A549 (cell line): ENCODE measurements around the gene C3orf18.

Experiments used
- FOXS1 ChIP-seq: fragments of 250-450 bp; sonication (Bioruptor Pico); IDR thresholded peaks from 2 replicates; pipeline ENCODE4 v1.5.0; 2020; ENCODE audit warnings: mild to moderate bottlenecking, moderate library complexity
- HMGXB4 ChIP-seq: fragments of 250-450 bp; sonication (Bioruptor Pico); IDR thresholded peaks from 2 replicates; pipeline ENCODE4 v1.5.0; 2021; ENCODE audit warnings: mild to moderate bottlenecking, moderate library complexity, borderline replicate concordance
- KDM1A ChIP-seq: fragments of 200-600 bp; sonication (generic); IDR thresholded peaks from 2 replicates; pipeline ENCODE4 v1.6.1; 2016; ENCODE audit warnings: low read depth, mild to moderate bottlenecking
- MYC ChIP-seq: IDR thresholded peaks from 2 replicates; pipeline ENCODE4 v1.6.1; 2012; ENCODE audit warnings: mild to moderate bottlenecking, inconsistent platforms, low read length, improper control_type of control experiment, borderline replicate concordance
- NR3C1 ChIP-seq: fragments of >200 bp; sonication (Bioruptor Twin); formaldehyde crosslinking; IDR thresholded peaks from 3 replicates; pipeline ENCODE4 v1.6.1; 2017
- POLR2A ChIP-seq: IDR thresholded peaks from 2 replicates; pipeline ENCODE4 v1.6.1; 2012; ENCODE audit warnings: mild to moderate bottlenecking, low read length
- REST ChIP-seq: fragments of 200-600 bp; sonication (generic); IDR thresholded peaks from 2 replicates; pipeline ENCODE4 v1.6.1; 2016; ENCODE audit warnings: antibody characterized with exemption, mild to moderate bottlenecking, moderate library complexity
- SMC3 ChIP-seq: fragments of >200 bp; sonication (Bioruptor Twin); formaldehyde crosslinking; IDR thresholded peaks from 3 replicates; pipeline ENCODE4 v1.6.1; 2018; ENCODE audit warnings: inconsistent platforms
- USF2 ChIP-seq: fragments of 450-650 bp; IDR thresholded peaks from 2 replicates; pipeline ENCODE4 v1.6.1; 2014; ENCODE audit warnings: antibody characterized with exemption
- TF ChIP-seq, protein P1 (sequence below): IDR thresholded peaks from 2 replicates; pipeline ENCODE4 v1.6.1; 2012
- TF ChIP-seq, protein P2 (sequence below): fragments of >200 bp; sonication (Bioruptor Twin); formaldehyde crosslinking; IDR thresholded peaks from 3 replicates; pipeline ENCODE4 v1.5.1; 2016
- TF ChIP-seq, protein P3 (sequence below): IDR thresholded peaks from 2 replicates; pipeline ENCODE4 v1.6.1; 2012; ENCODE audit warnings: low read depth, borderline replicate concordance

- TF ChIP-seq KDM1A (no peak), REST (no peak), FOXS1 (CRISPR knock-in tag) (no peak), HMGXB4 (no peak), USF2 (no peak), POLR2A (no peak), SMC3 (no peak), MYC (no peak), NR3C1 (no peak)
- TF ChIP-seq, protein P1, sequence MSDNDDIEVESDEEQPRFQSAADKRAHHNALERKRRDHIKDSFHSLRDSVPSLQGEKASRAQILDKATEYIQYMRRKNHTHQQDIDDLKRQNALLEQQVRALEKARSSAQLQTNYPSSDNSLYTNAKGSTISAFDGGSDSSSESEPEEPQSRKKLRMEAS: no peak
- TF ChIP-seq, protein P2, sequence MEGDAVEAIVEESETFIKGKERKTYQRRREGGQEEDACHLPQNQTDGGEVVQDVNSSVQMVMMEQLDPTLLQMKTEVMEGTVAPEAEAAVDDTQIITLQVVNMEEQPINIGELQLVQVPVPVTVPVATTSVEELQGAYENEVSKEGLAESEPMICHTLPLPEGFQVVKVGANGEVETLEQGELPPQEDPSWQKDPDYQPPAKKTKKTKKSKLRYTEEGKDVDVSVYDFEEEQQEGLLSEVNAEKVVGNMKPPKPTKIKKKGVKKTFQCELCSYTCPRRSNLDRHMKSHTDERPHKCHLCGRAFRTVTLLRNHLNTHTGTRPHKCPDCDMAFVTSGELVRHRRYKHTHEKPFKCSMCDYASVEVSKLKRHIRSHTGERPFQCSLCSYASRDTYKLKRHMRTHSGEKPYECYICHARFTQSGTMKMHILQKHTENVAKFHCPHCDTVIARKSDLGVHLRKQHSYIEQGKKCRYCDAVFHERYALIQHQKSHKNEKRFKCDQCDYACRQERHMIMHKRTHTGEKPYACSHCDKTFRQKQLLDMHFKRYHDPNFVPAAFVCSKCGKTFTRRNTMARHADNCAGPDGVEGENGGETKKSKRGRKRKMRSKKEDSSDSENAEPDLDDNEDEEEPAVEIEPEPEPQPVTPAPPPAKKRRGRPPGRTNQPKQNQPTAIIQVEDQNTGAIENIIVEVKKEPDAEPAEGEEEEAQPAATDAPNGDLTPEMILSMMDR: no peak
- TF ChIP-seq, protein P3, sequence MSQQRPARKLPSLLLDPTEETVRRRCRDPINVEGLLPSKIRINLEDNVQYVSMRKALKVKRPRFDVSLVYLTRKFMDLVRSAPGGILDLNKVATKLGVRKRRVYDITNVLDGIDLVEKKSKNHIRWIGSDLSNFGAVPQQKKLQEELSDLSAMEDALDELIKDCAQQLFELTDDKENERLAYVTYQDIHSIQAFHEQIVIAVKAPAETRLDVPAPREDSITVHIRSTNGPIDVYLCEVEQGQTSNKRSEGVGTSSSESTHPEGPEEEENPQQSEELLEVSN: no peak
Measured at GRCh38 chr3:50531201-50531600, 36.3 kb downstream of the C3orf18 start.
